GM13976 (cell line): ENCODE measurements around the gene RAB24.
"Not testable (repeated sequence)": the region's sequence is repeated elsewhere in the genome, so short reads cannot be mapped to it uniquely, and the experiment has no call there.

Experiments used
- DNase-seq: peaks from one replicate; pipeline ENCODE4 v3.0.0; 2012; ENCODE audit warnings: low spot score
- in situ Hi-C: fragments of 300-500 bp; cut with MboI; formaldehyde crosslinking; loops from one replicate; pipeline ENCODE4 v1.12.0; 2022; ENCODE audit warnings: low sequenced_read_pairs, mixed read lengths, inconsistent platforms; ENCODE audit not compliant: unreplicated experiment
- TF ChIP-seq, protein P1 (sequence below): IDR thresholded peaks from 2 replicates; pipeline ENCODE4 v1.5.1; 2012; ENCODE audit warnings: borderline replicate concordance, mild to moderate bottlenecking; ENCODE audit not compliant: insufficient read depth; ENCODE audit errors: extremely low read depth, missing control alignments, control extremely low read depth

Gene RAB24

GRCh38 chr5:177347699-177348098 is 44.2 kb upstream of the RAB24 start:
- DNase-seq: no peak
- in situ Hi-C loops: no loop called here
- TF ChIP-seq, protein P1, sequence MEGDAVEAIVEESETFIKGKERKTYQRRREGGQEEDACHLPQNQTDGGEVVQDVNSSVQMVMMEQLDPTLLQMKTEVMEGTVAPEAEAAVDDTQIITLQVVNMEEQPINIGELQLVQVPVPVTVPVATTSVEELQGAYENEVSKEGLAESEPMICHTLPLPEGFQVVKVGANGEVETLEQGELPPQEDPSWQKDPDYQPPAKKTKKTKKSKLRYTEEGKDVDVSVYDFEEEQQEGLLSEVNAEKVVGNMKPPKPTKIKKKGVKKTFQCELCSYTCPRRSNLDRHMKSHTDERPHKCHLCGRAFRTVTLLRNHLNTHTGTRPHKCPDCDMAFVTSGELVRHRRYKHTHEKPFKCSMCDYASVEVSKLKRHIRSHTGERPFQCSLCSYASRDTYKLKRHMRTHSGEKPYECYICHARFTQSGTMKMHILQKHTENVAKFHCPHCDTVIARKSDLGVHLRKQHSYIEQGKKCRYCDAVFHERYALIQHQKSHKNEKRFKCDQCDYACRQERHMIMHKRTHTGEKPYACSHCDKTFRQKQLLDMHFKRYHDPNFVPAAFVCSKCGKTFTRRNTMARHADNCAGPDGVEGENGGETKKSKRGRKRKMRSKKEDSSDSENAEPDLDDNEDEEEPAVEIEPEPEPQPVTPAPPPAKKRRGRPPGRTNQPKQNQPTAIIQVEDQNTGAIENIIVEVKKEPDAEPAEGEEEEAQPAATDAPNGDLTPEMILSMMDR: no peak

DNA sequence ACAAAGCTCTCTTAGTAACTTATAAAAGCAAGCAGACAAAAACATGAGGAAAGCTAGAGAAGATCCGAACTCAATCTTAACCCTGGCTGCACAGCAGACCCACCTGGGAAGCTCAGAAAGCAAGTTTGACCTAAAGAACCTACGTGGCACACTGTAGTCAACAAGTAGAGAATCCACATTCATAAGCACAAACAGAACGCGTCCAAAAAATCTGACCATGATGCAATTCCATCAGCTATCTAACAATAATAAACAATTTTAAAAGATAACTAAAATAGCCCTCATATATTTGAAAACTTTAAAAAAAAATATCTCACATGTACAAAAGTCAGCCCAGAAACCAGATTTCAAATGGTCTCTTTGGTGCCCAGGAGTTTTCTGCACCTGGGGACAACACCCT is 43.3 kb upstream of the RAB24 start:
- TF ChIP-seq, protein P1: no peak
- in situ Hi-C loops: no loop called here
- DNase-seq: no peak

- TF ChIP-seq, protein P1: no peak
- no peak for DNase-seq
- in situ Hi-C loops: no loop called here
Measured at GRCh38 chr5:177344891-177345290, 41.4 kb upstream of the RAB24 start.

- no peak for DNase-seq
- in situ Hi-C loops: no loop called here
- TF ChIP-seq, protein P1: no peak
Measured at GRCh38 chr5:177343777-177344176, 40.3 kb upstream of the RAB24 start.

- DNase-seq, in situ Hi-C loops: not testable (repeated sequence)
Measured at GRCh38 chr5:177343000-177343399, 39.5 kb upstream of the RAB24 start.

DNA sequence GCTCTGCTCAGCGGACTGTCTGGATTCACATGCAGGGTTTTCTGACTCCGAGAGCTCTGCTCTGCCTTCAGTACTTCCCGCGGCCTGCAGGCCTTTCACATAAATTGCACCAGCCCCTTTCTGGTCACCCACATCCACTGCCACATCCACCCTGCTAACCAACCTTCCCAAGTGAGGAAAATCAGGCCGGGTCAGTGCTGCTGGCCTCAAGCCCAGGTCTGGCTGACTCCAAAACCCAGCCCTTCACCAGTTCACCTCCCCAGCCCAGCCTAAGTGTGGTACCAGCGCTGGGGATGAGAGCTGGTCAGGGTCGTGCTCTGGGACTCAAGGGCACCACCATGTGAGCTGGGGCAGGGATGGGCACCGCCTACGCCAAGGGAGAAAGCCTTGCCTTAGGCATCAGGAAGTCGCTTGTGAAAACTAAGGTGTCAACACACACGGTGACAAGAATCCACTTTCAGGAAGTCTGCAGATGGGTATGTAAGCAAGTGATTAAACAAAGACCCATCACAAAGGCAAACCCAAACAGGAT is 35.7 kb upstream of the RAB24 start:
- in situ Hi-C loops: no loop called here
- DNase-seq: no peak

GRCh38 chr5:177338251-177339106 is 35.0 kb upstream of the RAB24 start:
- no peak for DNase-seq
- in situ Hi-C loops: no loop called here
- TF ChIP-seq, protein P1: no peak

More for the DNA sequence above, 35.7 kb upstream of the RAB24 start:
- TF ChIP-seq, protein P1: no peak
